Measurements from ENCODE around the gene C16orf96. TPM values are rescaled to one million over a fixed set of nuclear protein-coding genes. Genes with fewer than 3 reads are reported as not detected.

Gene C16orf96
- total and polyA plus RNA-seq, 2 experiments from 2014 or later, result 0.37 to 2.2 TPM

DNA sequence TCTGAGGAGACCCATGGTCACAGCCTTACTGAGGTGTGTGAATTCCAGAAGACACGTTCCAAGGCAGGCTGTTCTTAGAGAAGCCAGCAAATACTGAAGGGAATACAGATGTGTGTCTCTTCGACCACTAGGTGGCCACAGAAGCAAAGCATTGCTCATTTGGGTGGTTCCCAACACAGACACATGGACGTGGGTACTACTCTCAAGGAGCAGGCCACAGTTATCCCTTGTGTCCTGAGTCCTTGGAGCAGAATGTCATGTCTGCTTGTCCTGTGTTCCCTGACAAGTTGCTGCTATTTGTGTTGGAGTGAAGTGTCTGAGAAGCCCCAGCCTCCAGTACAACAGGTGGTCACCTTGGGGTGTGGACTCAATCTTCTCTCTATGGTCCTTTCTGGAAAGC lies 49.7 kb upstream of the C16orf96 start:
- no peaks in the 10 kb centered on the region for H3K9me2 ChIP-seq (ENCODE audit: insufficient read depth)
- no peaks in the 10 kb centered on the region for H3K9me3 Mint-ChIP-seq
- peaks cover 2% of the 10 kb centered on the region; the same call in 1 of the 2 replicates for H3K79me2 ChIP-seq (replicated peaks; ENCODE audit: insufficient read depth)
- no peak overlapping the region for H3K27ac ChIP-seq (ENCODE audit: low read depth)
- H2AFZ ChIP-seq, result no peak overlapping the region
- peak; percentile 93 for ATAC-seq
- H3K27ac Mint-ChIP-seq, result 0 out of 2 replicates have a peak overlapping the region, but pooled peaks have one; percentile 52
- peaks cover 30% of the 10 kb centered on the region for H3K36me3 Mint-ChIP-seq (ENCODE audit: low read depth)
- peaks cover 10% of the 10 kb centered on the region for H3K4me1 Mint-ChIP-seq
- peaks cover 14% of the 10 kb centered on the region for H3K27me3 Mint-ChIP-seq (ENCODE audit: insufficient read depth, low read depth, poor library complexity)
- no peak overlapping the region for H3K4me3 ChIP-seq
- no peaks in the 10 kb centered on the region for H3K27me3 ChIP-seq (ENCODE audit: insufficient read depth)
- H4K20me1 ChIP-seq (replicated peaks; ENCODE audit: insufficient read depth), result peaks cover 2% of the 10 kb centered on the region; the same call in 1 of the 2 replicates
- H3F3A ChIP-seq (replicated peaks; ENCODE audit: low read depth), result 0 out of 2 replicates have a peak, but pooled peaks cover 7% of the 10 kb centered on the region
- H3K4me1 ChIP-seq (ENCODE audit: insufficient read depth), result 0 out of 2 replicates have a peak, but pooled peaks cover 3% of the 10 kb centered on the region
- no peak overlapping the region for H3K4me3 Mint-ChIP-seq
- H3K36me3 ChIP-seq (ENCODE audit: insufficient read depth), result no peaks in the 10 kb centered on the region
- DNase-seq (ENCODE audit: low spot score), result peak; percentile 93
- TF ChIP-seq JUNB (IDR thresholded peaks at IDR 0.05; ENCODE audit: unreplicated experiment), result no peak
- TF ChIP-seq STAT1 (IDR thresholded peaks at IDR 0.05; ENCODE audit: unreplicated experiment), result no peak
- TF ChIP-seq, protein P1, sequence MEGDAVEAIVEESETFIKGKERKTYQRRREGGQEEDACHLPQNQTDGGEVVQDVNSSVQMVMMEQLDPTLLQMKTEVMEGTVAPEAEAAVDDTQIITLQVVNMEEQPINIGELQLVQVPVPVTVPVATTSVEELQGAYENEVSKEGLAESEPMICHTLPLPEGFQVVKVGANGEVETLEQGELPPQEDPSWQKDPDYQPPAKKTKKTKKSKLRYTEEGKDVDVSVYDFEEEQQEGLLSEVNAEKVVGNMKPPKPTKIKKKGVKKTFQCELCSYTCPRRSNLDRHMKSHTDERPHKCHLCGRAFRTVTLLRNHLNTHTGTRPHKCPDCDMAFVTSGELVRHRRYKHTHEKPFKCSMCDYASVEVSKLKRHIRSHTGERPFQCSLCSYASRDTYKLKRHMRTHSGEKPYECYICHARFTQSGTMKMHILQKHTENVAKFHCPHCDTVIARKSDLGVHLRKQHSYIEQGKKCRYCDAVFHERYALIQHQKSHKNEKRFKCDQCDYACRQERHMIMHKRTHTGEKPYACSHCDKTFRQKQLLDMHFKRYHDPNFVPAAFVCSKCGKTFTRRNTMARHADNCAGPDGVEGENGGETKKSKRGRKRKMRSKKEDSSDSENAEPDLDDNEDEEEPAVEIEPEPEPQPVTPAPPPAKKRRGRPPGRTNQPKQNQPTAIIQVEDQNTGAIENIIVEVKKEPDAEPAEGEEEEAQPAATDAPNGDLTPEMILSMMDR (conservative IDR thresholded peaks at IDR 0.05; ENCODE audit: low read depth in 2 of 2), result peak; percentile 83 to 97
- TF ChIP-seq, protein P2, sequence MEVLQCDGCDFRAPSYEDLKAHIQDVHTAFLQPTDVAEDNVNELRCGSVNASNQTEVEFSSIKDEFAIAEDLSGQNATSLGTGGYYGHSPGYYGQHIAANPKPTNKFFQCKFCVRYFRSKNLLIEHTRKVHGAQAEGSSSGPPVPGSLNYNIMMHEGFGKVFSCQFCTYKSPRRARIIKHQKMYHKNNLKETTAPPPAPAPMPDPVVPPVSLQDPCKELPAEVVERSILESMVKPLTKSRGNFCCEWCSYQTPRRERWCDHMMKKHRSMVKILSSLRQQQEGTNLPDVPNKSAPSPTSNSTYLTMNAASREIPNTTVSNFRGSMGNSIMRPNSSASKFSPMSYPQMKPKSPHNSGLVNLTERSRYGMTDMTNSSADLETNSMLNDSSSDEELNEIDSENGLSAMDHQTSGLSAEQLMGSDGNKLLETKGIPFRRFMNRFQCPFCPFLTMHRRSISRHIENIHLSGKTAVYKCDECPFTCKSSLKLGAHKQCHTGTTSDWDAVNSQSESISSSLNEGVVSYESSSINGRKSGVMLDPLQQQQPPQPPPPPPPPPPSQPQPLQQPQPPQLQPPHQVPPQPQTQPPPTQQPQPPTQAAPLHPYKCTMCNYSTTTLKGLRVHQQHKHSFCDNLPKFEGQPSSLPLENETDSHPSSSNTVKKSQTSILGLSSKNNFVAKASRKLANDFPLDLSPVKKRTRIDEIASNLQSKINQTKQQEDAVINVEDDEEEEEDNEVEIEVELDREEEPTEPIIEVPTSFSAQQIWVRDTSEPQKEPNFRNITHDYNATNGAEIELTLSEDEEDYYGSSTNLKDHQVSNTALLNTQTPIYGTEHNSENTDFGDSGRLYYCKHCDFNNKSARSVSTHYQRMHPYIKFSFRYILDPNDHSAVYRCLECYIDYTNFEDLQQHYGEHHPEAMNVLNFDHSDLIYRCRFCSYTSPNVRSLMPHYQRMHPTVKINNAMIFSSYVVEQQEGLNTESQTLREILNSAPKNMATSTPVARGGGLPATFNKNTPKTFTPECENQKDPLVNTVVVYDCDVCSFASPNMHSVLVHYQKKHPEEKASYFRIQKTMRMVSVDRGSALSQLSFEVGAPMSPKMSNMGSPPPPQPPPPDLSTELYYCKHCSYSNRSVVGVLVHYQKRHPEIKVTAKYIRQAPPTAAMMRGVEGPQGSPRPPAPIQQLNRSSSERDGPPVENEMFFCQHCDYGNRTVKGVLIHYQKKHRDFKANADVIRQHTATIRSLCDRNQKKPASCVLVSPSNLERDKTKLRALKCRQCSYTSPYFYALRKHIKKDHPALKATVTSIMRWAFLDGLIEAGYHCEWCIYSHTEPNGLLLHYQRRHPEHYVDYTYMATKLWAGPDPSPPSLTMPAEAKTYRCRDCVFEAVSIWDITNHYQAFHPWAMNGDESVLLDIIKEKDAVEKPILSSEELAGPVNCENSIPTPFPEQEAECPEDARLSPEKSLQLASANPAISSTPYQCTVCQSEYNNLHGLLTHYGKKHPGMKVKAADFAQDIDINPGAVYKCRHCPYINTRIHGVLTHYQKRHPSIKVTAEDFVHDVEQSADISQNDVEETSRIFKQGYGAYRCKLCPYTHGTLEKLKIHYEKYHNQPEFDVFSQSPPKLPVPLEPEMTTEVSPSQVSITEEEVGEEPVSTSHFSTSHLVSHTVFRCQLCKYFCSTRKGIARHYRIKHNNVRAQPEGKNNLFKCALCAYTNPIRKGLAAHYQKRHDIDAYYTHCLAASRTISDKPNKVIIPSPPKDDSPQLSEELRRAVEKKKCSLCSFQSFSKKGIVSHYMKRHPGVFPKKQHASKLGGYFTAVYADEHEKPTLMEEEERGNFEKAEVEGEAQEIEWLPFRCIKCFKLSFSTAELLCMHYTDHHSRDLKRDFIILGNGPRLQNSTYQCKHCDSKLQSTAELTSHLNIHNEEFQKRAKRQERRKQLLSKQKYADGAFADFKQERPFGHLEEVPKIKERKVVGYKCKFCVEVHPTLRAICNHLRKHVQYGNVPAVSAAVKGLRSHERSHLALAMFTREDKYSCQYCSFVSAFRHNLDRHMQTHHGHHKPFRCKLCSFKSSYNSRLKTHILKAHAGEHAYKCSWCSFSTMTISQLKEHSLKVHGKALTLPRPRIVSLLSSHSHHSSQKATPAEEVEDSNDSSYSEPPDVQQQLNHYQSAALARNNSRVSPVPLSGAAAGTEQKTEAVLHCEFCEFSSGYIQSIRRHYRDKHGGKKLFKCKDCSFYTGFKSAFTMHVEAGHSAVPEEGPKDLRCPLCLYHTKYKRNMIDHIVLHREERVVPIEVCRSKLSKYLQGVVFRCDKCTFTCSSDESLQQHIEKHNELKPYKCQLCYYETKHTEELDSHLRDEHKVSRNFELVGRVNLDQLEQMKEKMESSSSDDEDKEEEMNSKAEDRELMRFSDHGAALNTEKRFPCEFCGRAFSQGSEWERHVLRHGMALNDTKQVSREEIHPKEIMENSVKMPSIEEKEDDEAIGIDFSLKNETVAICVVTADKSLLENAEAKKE (CRISPR knock-in tag; IDR thresholded peaks at IDR 0.05), result no peak
- H3K4me2 ChIP-seq, result no peak overlapping the region

All from GM23338 (cell line).